ENCODE results near the gene SELENOT.

Gene SELENOT

GRCh38 chr3:150611666-150612065 is 8.5 kb downstream of the SELENOT start:
- Histone ChIP-seq H3K4me2 (ENCODE audit: low read depth, low read length, poor library complexity, severe bottlenecking) (no peak overlapping the region), H3K9me3 (ENCODE audit: insufficient read depth, low read depth, low read length) (no peaks in the 10 kb centered on the region), H3K4me3 (ENCODE audit: low read length, poor library complexity, severe bottlenecking) (no peak overlapping the region), H3K4me1 (ENCODE audit: insufficient read depth, low read length, poor library complexity, severe bottlenecking) (peaks cover 49% of the 10 kb centered on the region), H3F3A (ENCODE audit: low read depth) (0 out of 2 replicates have a peak, but pooled peaks cover 5% of the 10 kb centered on the region), H3K9ac (ENCODE audit: low read depth, low read length, poor library complexity, severe bottlenecking) (no peak overlapping the region), H3K79me2 (ENCODE audit: insufficient read depth, low read length) (peaks cover 80% of the 10 kb centered on the region), H3K36me3 (ENCODE audit: insufficient read depth, low read length) (peaks cover 26% of the 10 kb centered on the region), H3K27me3 (ENCODE audit: insufficient read depth, low read length, poor library complexity, severe bottlenecking) (no peaks in the 10 kb centered on the region), H2AFZ (ENCODE audit: low read length) (no peak overlapping the region), H3K9me2 (replicated peaks; ENCODE audit: low read depth, low read length) (no peaks in the 10 kb centered on the region), H4K20me1 (ENCODE audit: insufficient read depth, low read length, poor library complexity, severe bottlenecking) (peaks cover 66% of the 10 kb centered on the region)
- TF ChIP-seq CTCF (conservative IDR thresholded peaks at IDR 0.05; ENCODE audit: low read length) = no peak
- no peak for TF ChIP-seq EZH2phosphoT487 (IDR thresholded peaks at IDR 0.05; ENCODE audit: borderline replicate concordance)

- Histone ChIP-seq H3K79me2 (ENCODE audit: insufficient read depth, low read length) (peaks cover 80% of the 10 kb centered on the region), H3K4me2 (ENCODE audit: low read depth, low read length, poor library complexity, severe bottlenecking) (no peak overlapping the region), H4K20me1 (ENCODE audit: insufficient read depth, low read length, poor library complexity, severe bottlenecking) (peaks cover 58% of the 10 kb centered on the region), H3K9ac (ENCODE audit: low read depth, low read length, poor library complexity, severe bottlenecking) (no peak overlapping the region), H3K4me1 (ENCODE audit: insufficient read depth, low read length, poor library complexity, severe bottlenecking) (peaks cover 41% of the 10 kb centered on the region), H3K9me2 (replicated peaks; ENCODE audit: low read depth, low read length) (no peaks in the 10 kb centered on the region), H3K4me3 (ENCODE audit: low read length, poor library complexity, severe bottlenecking) (no peak overlapping the region), H3K9me3 (ENCODE audit: insufficient read depth, low read depth, low read length) (no peaks in the 10 kb centered on the region), H3K27me3 (ENCODE audit: insufficient read depth, low read length, poor library complexity, severe bottlenecking) (no peaks in the 10 kb centered on the region), H2AFZ (ENCODE audit: low read length) (no peak overlapping the region), H3F3A (ENCODE audit: low read depth) (0 out of 2 replicates have a peak, but pooled peaks cover 5% of the 10 kb centered on the region), H3K36me3 (ENCODE audit: insufficient read depth, low read length) (peaks cover 26% of the 10 kb centered on the region)
- TF ChIP-seq CTCF (conservative IDR thresholded peaks at IDR 0.05; ENCODE audit: low read length) (no peak), EZH2phosphoT487 (IDR thresholded peaks at IDR 0.05; ENCODE audit: borderline replicate concordance) (no peak)
Observed at GRCh38 chr3:150612494-150612893, 9.4 kb downstream of the SELENOT start.

GRCh38 chr3:150613034-150613433 is 9.9 kb downstream of the SELENOT start:
- no peaks in the 10 kb centered on the region for H3K9me2 ChIP-seq (replicated peaks; ENCODE audit: low read depth, low read length)
- H4K20me1 ChIP-seq (ENCODE audit: insufficient read depth, low read length, poor library complexity, severe bottlenecking) = peaks cover 54% of the 10 kb centered on the region
- peaks cover 35% of the 10 kb centered on the region for H3K4me1 ChIP-seq (ENCODE audit: insufficient read depth, low read length, poor library complexity, severe bottlenecking)
- H3K9me3 ChIP-seq (ENCODE audit: insufficient read depth, low read depth, low read length) = no peaks in the 10 kb centered on the region
- H3K9ac ChIP-seq (ENCODE audit: low read depth, low read length, poor library complexity, severe bottlenecking) = no peak overlapping the region
- peak overlapping the region; percentile 7 for H3K4me3 ChIP-seq (ENCODE audit: low read length, poor library complexity, severe bottlenecking)
- peaks cover 80% of the 10 kb centered on the region for H3K79me2 ChIP-seq (ENCODE audit: insufficient read depth, low read length)
- peaks cover 26% of the 10 kb centered on the region for H3K36me3 ChIP-seq (ENCODE audit: insufficient read depth, low read length)
- 0 out of 2 replicates have a peak, but pooled peaks cover 5% of the 10 kb centered on the region for H3F3A ChIP-seq (ENCODE audit: low read depth)
- H3K4me2 ChIP-seq (ENCODE audit: low read depth, low read length, poor library complexity, severe bottlenecking) = peak overlapping the region; percentile 35
- no peaks in the 10 kb centered on the region for H3K27me3 ChIP-seq (ENCODE audit: insufficient read depth, low read length, poor library complexity, severe bottlenecking)
- H2AFZ ChIP-seq (ENCODE audit: low read length) = no peak overlapping the region
- TF ChIP-seq EZH2phosphoT487 (IDR thresholded peaks at IDR 0.05; ENCODE audit: borderline replicate concordance) = no peak
- no peak for TF ChIP-seq CTCF (conservative IDR thresholded peaks at IDR 0.05; ENCODE audit: low read length)
